PC-3 (cell line): ENCODE measurements around the gene TDRD5. TPM values are rescaled to one million over a fixed set of nuclear protein-coding genes. Genes with fewer than 3 reads are reported as not detected.

ENCODE experiments used
- ATAC-seq: fragments of 200-7000 bp; cut with Tn5 transposase; 2 replicates; pipeline ENCODE4 v1.9.1; 2020; ENCODE audit warnings: mild to moderate bottlenecking, moderate library complexity
- BruUV-seq: library from RNA; stranded (reverse); fragments of 400-500 nt; replicated peaks from 2 replicates; lab custom pipeline; 2021; lab: Mats Ljungman, UMichigan
- CTCF ChIA-PET: fragments of 300-600 bp; sonication (Branson Sonifier 250); formaldehyde crosslinking; loops from one replicate; lab custom pipeline; 2022; ENCODE audit warnings: antibody characterized with exemption; lab: Charles Lee
- POLR2A ChIA-PET: fragments of 300-600 bp; sonication (Branson Sonifier 250); formaldehyde crosslinking; loops from one replicate; lab custom pipeline; 2022; ENCODE audit warnings: antibody characterized with exemption; ENCODE audit not compliant: unreplicated experiment; lab: Charles Lee
- DNase-seq: peaks from one replicate; pipeline ENCODE4 v3.0.0-alpha.2; 2015
- H2AFZ ChIP-seq: fragments of 300-600 bp; sonication (generic); 2 replicates; pipeline ENCODE4 v1.6.0; 2016; ENCODE audit warnings: antibody characterized with exemption, low read length
- H3F3A ChIP-seq: fragments of 300-600 bp; sonication (generic); one replicate; pipeline ENCODE4 v1.6.0; 2017; ENCODE audit warnings: antibody characterized with exemption, low read length, control low read depth, mild to moderate bottlenecking; ENCODE audit not compliant: unreplicated experiment
- H3K27ac ChIP-seq: fragments of 300-600 bp; sonication (generic); 2 replicates; pipeline ENCODE4 v1.5.1; 2016; ENCODE audit warnings: mild to moderate bottlenecking, low read length
- H3K27me3 ChIP-seq: fragments of 300-600 bp; sonication (generic); 2 replicates; pipeline ENCODE4 v1.6.1; 2016; ENCODE audit warnings: low read length, mixed read lengths
- H3K36me3 ChIP-seq: fragments of 300-600 bp; sonication (generic); 2 replicates; pipeline ENCODE4 v1.6.1; 2016; ENCODE audit warnings: low read depth, mixed run types, low read length, mixed read lengths
- H3K4me1 ChIP-seq: fragments of 300-600 bp; sonication (generic); 2 replicates; pipeline ENCODE4 v1.5.1; 2016; ENCODE audit warnings: low read length; ENCODE audit not compliant: insufficient read depth
- H3K4me2 ChIP-seq: fragments of 300-600 bp; sonication (generic); 2 replicates; pipeline ENCODE4 v1.6.0; 2016; ENCODE audit warnings: low read length
- H3K4me3 ChIP-seq: fragments of 300-600 bp; sonication (generic); 2 replicates; pipeline ENCODE4 v1.5.1; 2016; ENCODE audit warnings: mild to moderate bottlenecking, low read length, mixed read lengths
- H3K79me2 ChIP-seq: fragments of 300-600 bp; sonication (generic); 2 replicates; pipeline ENCODE4 v1.6.1; 2017; ENCODE audit warnings: low read length, mixed read lengths
- H3K9ac ChIP-seq: fragments of 300-600 bp; sonication (generic); 2 replicates; pipeline ENCODE4 v1.6.0; 2016; ENCODE audit warnings: mild to moderate bottlenecking, low read length
- H3K9me2 ChIP-seq: fragments of 300-600 bp; sonication (generic); replicated peaks from 2 replicates; pipeline ENCODE4 v1.6.1; 2016; ENCODE audit warnings: mixed run types, low read length, mixed read lengths
- H3K9me3 ChIP-seq: fragments of 300-600 bp; sonication (generic); 2 replicates; pipeline ENCODE4 v1.6.1; 2016; ENCODE audit warnings: low read length, mixed read lengths
- H4K20me1 ChIP-seq: fragments of 300-600 bp; sonication (generic); 2 replicates; pipeline ENCODE4 v1.6.1; 2016; ENCODE audit warnings: low read length, mixed read lengths
- EZH2 ChIP-seq: fragments of 300-600 bp; sonication (generic); IDR thresholded peaks from one replicate; pipeline ENCODE4 v1.6.1; 2017; ENCODE audit warnings: antibody characterized with exemption, mild to moderate bottlenecking, low read length; ENCODE audit not compliant: unreplicated experiment
- EZH2phosphoT487 ChIP-seq: fragments of 300-600 bp; sonication (generic); IDR thresholded peaks from 2 replicates; pipeline ENCODE4 v1.6.1; 2018; ENCODE audit warnings: mild to moderate bottlenecking, antibody characterized with exemption, low read length, borderline replicate concordance
- intact Hi-C: fragments of 100-400 bp; cut with micrococcal nuclease; formaldehyde crosslinking; loops from 2 replicates; pipeline ENCODE4 v1.9.0; 2023
- total RNA-seq: library from RNA; depleted of rRNA; stranded (reverse); fragments of >200 nt; gene quantifications from 2 replicates; pipeline ENCODE4 v1.2.3, GENCODE V29; 2014
- TF ChIP-seq, protein P1 (sequence below): fragments of 300-600 bp; sonication (generic); conservative IDR thresholded peaks from 2 replicates; pipeline ENCODE4 v1.5.1; 2017; ENCODE audit warnings: antibody characterized with exemption, low read depth, mild to moderate bottlenecking, low read length

The TDRD5 gene
- total RNA-seq, 1 experiment from 2014 or later = not detected

GRCh38 chr1:179637211-179637860 is 45.7 kb downstream of the TDRD5 start:
- no TSS peak for BruUV-seq
- no peaks in the 10 kb centered on the region for H3K79me2 ChIP-seq
- no peaks in the 10 kb centered on the region for H4K20me1 ChIP-seq
- no peak overlapping the region for H3K27ac ChIP-seq
- H3K36me3 ChIP-seq = no peaks in the 10 kb centered on the region
- POLR2A ChIA-PET = no interaction called here
- CTCF ChIA-PET = no interaction called here
- H3K9me2 ChIP-seq = no peaks in the 10 kb centered on the region
- H3K9ac ChIP-seq = no peak overlapping the region
- peaks cover 23% of the 10 kb centered on the region for H3K27me3 ChIP-seq
- H3K9me3 ChIP-seq = no peaks in the 10 kb centered on the region
- H3F3A ChIP-seq = no peaks in the 10 kb centered on the region
- H2AFZ ChIP-seq = no peak overlapping the region
- no peak for TF ChIP-seq EZH2
- TF ChIP-seq, protein P1, sequence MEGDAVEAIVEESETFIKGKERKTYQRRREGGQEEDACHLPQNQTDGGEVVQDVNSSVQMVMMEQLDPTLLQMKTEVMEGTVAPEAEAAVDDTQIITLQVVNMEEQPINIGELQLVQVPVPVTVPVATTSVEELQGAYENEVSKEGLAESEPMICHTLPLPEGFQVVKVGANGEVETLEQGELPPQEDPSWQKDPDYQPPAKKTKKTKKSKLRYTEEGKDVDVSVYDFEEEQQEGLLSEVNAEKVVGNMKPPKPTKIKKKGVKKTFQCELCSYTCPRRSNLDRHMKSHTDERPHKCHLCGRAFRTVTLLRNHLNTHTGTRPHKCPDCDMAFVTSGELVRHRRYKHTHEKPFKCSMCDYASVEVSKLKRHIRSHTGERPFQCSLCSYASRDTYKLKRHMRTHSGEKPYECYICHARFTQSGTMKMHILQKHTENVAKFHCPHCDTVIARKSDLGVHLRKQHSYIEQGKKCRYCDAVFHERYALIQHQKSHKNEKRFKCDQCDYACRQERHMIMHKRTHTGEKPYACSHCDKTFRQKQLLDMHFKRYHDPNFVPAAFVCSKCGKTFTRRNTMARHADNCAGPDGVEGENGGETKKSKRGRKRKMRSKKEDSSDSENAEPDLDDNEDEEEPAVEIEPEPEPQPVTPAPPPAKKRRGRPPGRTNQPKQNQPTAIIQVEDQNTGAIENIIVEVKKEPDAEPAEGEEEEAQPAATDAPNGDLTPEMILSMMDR = no peak
- no peak for TF ChIP-seq EZH2phosphoT487
- no peak overlapping the region for H3K4me2 ChIP-seq
- DNase-seq = no peak
- H3K4me1 ChIP-seq = no peaks in the 10 kb centered on the region
- intact Hi-C loops = no loop called here
- no peak overlapping the region for H3K4me3 ChIP-seq
- no peak for ATAC-seq

DNA sequence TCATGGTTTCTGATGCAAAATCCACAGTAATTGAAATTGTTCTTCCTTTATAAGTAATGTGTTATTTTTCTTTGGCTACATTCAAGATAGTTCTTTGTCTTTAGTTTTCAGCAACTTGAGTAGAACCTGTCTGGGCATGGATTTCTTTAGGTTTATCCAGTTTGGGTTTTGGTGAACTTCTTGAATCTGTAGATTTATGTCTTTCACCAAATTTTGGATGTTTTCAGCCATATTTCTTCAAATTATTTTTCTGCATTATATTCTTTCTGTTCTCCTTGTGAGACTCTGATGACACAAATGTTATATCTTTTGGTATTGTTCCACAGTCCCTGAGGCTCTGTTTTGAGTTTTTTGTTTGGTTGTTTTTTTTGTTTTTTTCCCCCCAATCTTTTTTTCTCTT is 69.4 kb downstream of the TDRD5 start:
- no peak overlapping the region for H3K27ac ChIP-seq
- DNase-seq (no peak), ATAC-seq (no peak)
- ChIA-PET POLR2A (no interaction called here), CTCF (no interaction called here)
- H2AFZ ChIP-seq = no peak overlapping the region
- no peaks in the 10 kb centered on the region for H3K79me2 ChIP-seq
- TF ChIP-seq EZH2phosphoT487 (no peak), EZH2 (no peak)
- TF ChIP-seq, protein P1 = no peak
- no peak overlapping the region for H3K4me2 ChIP-seq
- no peaks in the 10 kb centered on the region for H3F3A ChIP-seq
- no peaks in the 10 kb centered on the region for H3K36me3 ChIP-seq
- intact Hi-C loops = no loop called here
- BruUV-seq = no TSS peak
- H3K4me3 ChIP-seq = no peak overlapping the region
- H3K4me1 ChIP-seq = no peaks in the 10 kb centered on the region
- no peaks in the 10 kb centered on the region for H3K9me3 ChIP-seq
- H4K20me1 ChIP-seq = no peaks in the 10 kb centered on the region
- no peaks in the 10 kb centered on the region for H3K9me2 ChIP-seq
- peaks cover 10% of the 10 kb centered on the region for H3K27me3 ChIP-seq
- no peak overlapping the region for H3K9ac ChIP-seq

- no peak for TF ChIP-seq EZH2
- no peak for TF ChIP-seq EZH2phosphoT487
- TF ChIP-seq, protein P1 = no peak
- intact Hi-C loops = no loop called here
- Histone ChIP-seq H3K27me3 (peaks cover 29% of the 10 kb centered on the region), H3K9me2 (no peaks in the 10 kb centered on the region), H4K20me1 (no peaks in the 10 kb centered on the region), H3K36me3 (no peaks in the 10 kb centered on the region), H3K79me2 (no peaks in the 10 kb centered on the region), H2AFZ (no peak overlapping the region), H3F3A (no peaks in the 10 kb centered on the region), H3K9ac (no peak overlapping the region), H3K4me3 (no peak overlapping the region), H3K27ac (no peak overlapping the region), H3K4me2 (no peak overlapping the region), H3K4me1 (no peaks in the 10 kb centered on the region), H3K9me3 (no peaks in the 10 kb centered on the region)
- ChIA-PET POLR2A (no interaction called here), CTCF (no interaction called here)
- DNase-seq (no peak), ATAC-seq (no peak)
- no TSS peak for BruUV-seq
Observed at GRCh38 chr1:179663810-179664209, 72.2 kb downstream of the TDRD5 start.
